K562 (cell line): Measurements from ENCODE around the gene OR2T29.

Source experiments
- ATF2 ChIP-seq: sonication (generic); formaldehyde crosslinking; IDR thresholded peaks from 2 replicates; pipeline ENCODE4 v1.8.1; 2022; ENCODE audit warnings: missing genetic modification reagents
- CTCF ChIP-seq, 3 experiments: IDR thresholded peaks in 2 of 3; conservative IDR thresholded peaks in 1 of 3; 2 replicates each; pipeline ENCODE4 v1.5.1; 2011 to 2012; ENCODE audit warnings: low read length in 3 of 3, mild to moderate bottlenecking in 3 of 3, control low read depth in 2 of 3, improper control_type of control experiment in 1 of 3, inconsistent platforms in 1 of 3, low read depth in 1 of 3, mixed read lengths in 1 of 3, moderate library complexity in 1 of 3; ENCODE audit not compliant: insufficient read depth in 2 of 3
- ZNF146 ChIP-seq: IDR thresholded peaks from one replicate; pipeline ENCODE4 v1.6.1; 2018; ENCODE audit warnings: missing compliant biosample characterization; ENCODE audit not compliant: unreplicated experiment

GRCh38 chr1:248589334-248589733 lies 26.8 kb upstream of the OR2T29 start:
- TF ChIP-seq CTCF (IDR thresholded peaks at IDR 0.05 in 2 of 3, conservative IDR thresholded peaks at IDR 0.05 in 1 of 3; ENCODE audit: insufficient read depth in 2 of 3, low read depth in 1 of 3, low read length in 3 of 3): no peak
- TF ChIP-seq ATF2 (CRISPR knock-in tag): no peak
- TF ChIP-seq ZNF146 (CRISPR knock-in tag): no peak
